GM23338 (cell line): ENCODE data around the gene LRRC73. TPM values are rescaled to one million over a fixed set of nuclear protein-coding genes. Genes with fewer than 3 reads are reported as not detected.
"Not testable (repeated sequence)": the region's sequence is repeated elsewhere in the genome, so short reads cannot be mapped to it uniquely, and the experiment has no call there.

Experiments used
- ATAC-seq: fragments of 200-7000 bp; cut with Tn5 transposase; 3 replicates; pipeline ENCODE4 v1.9.1; 2020
- DNase-seq: peaks from one replicate; pipeline ENCODE4 v3.0.0-alpha.2; 2015; ENCODE audit warnings: low spot score
- H2AFZ ChIP-seq: fragments of 200-600 bp; sonication (generic); 2 replicates; pipeline ENCODE4 v1.8.0; 2016; ENCODE audit warnings: antibody characterized with exemption, mild to moderate bottlenecking, moderate library complexity
- H3F3A ChIP-seq: fragments of 200-600 bp; sonication (generic); replicated peaks from 2 replicates; pipeline ENCODE4 v1.8.0; 2017; ENCODE audit warnings: antibody characterized with exemption, mixed run types, low read depth
- H3K27ac ChIP-seq: fragments of 200-600 bp; sonication (generic); 2 replicates; pipeline ENCODE4 v1.6.1; 2016; ENCODE audit warnings: low read depth
- H3K27me3 ChIP-seq: fragments of 200-600 bp; sonication (generic); 2 replicates; pipeline ENCODE4 v1.8.0; 2016; ENCODE audit warnings: mild to moderate bottlenecking, mixed run types, moderate library complexity; ENCODE audit not compliant: insufficient read depth
- H3K36me3 ChIP-seq: fragments of 200-600 bp; sonication (generic); 2 replicates; pipeline ENCODE4 v1.8.0; 2016; ENCODE audit warnings: mild to moderate bottlenecking; ENCODE audit not compliant: insufficient read depth
- H3K4me1 ChIP-seq: fragments of 200-600 bp; sonication (generic); 2 replicates; pipeline ENCODE4 v1.8.0; 2016; ENCODE audit warnings: mild to moderate bottlenecking, moderate library complexity; ENCODE audit not compliant: insufficient read depth
- H3K4me2 ChIP-seq: fragments of 200-600 bp; sonication (generic); 2 replicates; pipeline ENCODE4 v1.7.1; 2017; ENCODE audit warnings: mixed run types
- H3K4me3 ChIP-seq: fragments of 200-600 bp; sonication (generic); 2 replicates; pipeline ENCODE4 v1.6.1; 2016; ENCODE audit warnings: mixed run types
- H3K79me2 ChIP-seq: fragments of 200-600 bp; sonication (generic); replicated peaks from 2 replicates; pipeline ENCODE4 v1.8.0; 2017; ENCODE audit warnings: mild to moderate bottlenecking; ENCODE audit not compliant: insufficient read depth
- H3K9me2 ChIP-seq: fragments of 200-600 bp; sonication (generic); 2 replicates; pipeline ENCODE4 v1.8.0; 2017; ENCODE audit not compliant: insufficient read depth
- H4K20me1 ChIP-seq: fragments of 200-600 bp; sonication (generic); replicated peaks from 2 replicates; pipeline ENCODE4 v1.8.0; 2017; ENCODE audit warnings: mild to moderate bottlenecking; ENCODE audit not compliant: insufficient read depth
- H3K27ac Mint-ChIP-seq: 2 replicates; pipeline ENCODE4 v1.8.0; 2020; ENCODE audit warnings: inconsistent platforms, mild to moderate bottlenecking, moderate library complexity, mixed read lengths
- H3K27me3 Mint-ChIP-seq: 3 replicates; pipeline ENCODE4 v1.8.0; 2022; ENCODE audit warnings: low read depth, mild to moderate bottlenecking, moderate library complexity, mixed read lengths, inconsistent platforms; ENCODE audit not compliant: insufficient read depth, poor library complexity
- H3K36me3 Mint-ChIP-seq: 3 replicates; pipeline ENCODE4 v1.8.0; 2021; ENCODE audit warnings: low read depth, mild to moderate bottlenecking, inconsistent platforms, moderate library complexity, mixed read lengths
- H3K4me1 Mint-ChIP-seq: 3 replicates; pipeline ENCODE4 v1.8.0; 2020; ENCODE audit warnings: mild to moderate bottlenecking, inconsistent platforms, mixed read lengths
- H3K4me3 Mint-ChIP-seq: 3 replicates; pipeline ENCODE4 v1.8.0; 2021; ENCODE audit warnings: moderate library complexity, mild to moderate bottlenecking, inconsistent platforms, mixed read lengths
- H3K9me3 Mint-ChIP-seq: 3 replicates; pipeline ENCODE4 v1.8.0; 2020; ENCODE audit warnings: moderate library complexity, mild to moderate bottlenecking, inconsistent platforms, mixed read lengths
- CREB1 ChIP-seq: fragments of 250-450 bp; sonication (Bioruptor Pico); IDR thresholded peaks from 2 replicates; pipeline ENCODE4 v1.5.0; 2020; ENCODE audit warnings: low read depth, mild to moderate bottlenecking, moderate library complexity
- CTCF ChIP-seq, 2 experiments: fragments of 200-600 bp in 1 of 2; sonication (generic) in 1 of 2; conservative IDR thresholded peaks; 2 replicates each; pipeline versions ENCODE4 v1.5.1 to v1.6.1; 2016 to 2017; ENCODE audit warnings: antibody characterized with exemption in 2 of 2, low read depth in 2 of 2, mild to moderate bottlenecking in 2 of 2, moderate library complexity in 1 of 2
- ETS1 ChIP-seq: IDR thresholded peaks from 2 replicates; pipeline ENCODE4 v1.6.1; 2016; ENCODE audit warnings: antibody characterized with exemption
- EZH2phosphoT487 ChIP-seq: fragments of 200-600 bp; sonication (generic); IDR thresholded peaks from one replicate; pipeline ENCODE4 v1.8.1; 2018; ENCODE audit warnings: antibody characterized with exemption; ENCODE audit not compliant: unreplicated experiment
- POLR2AphosphoS5 ChIP-seq: IDR thresholded peaks from 2 replicates; pipeline ENCODE4 v1.6.1; 2016; ENCODE audit warnings: antibody characterized with exemption, low read depth
- REST ChIP-seq: IDR thresholded peaks from one replicate; pipeline ENCODE4 v1.6.1; 2018; ENCODE audit warnings: antibody characterized with exemption; ENCODE audit not compliant: unreplicated experiment
- ZNF331 ChIP-seq: fragments of 250-450 bp; sonication (Bioruptor Pico); IDR thresholded peaks from 2 replicates; pipeline ENCODE4 v1.5.0; 2020; ENCODE audit warnings: low read depth, mild to moderate bottlenecking, moderate library complexity
- ZNF462 ChIP-seq: fragments of 250-450 bp; sonication (Bioruptor Pico); IDR thresholded peaks from 2 replicates; pipeline ENCODE4 v1.5.0; 2020; ENCODE audit warnings: mild to moderate bottlenecking, moderate library complexity
- polyA plus RNA-seq: library from polyadenylated mRNA; unstranded; fragments of >200 nt; fragmentation: Nextera tagmentation; extraction: Ambion mirVana; gene quantifications from 2 replicates; pipeline ENCODE4 v1.2.1, GENCODE V29; 2016
- total RNA-seq: library from RNA; depleted of rRNA; stranded (reverse); fragments of >200 nt; shearing (Covaris generic); gene quantifications from 2 replicates; pipeline ENCODE4 v1.2.3, GENCODE V29; 2014

The LRRC73 gene
- total and polyA plus RNA-seq, 2 experiments from 2014 or later = 0.26 to 0.59 TPM

GRCh38 chr6:43459535-43459934 is 50.6 kb downstream of the LRRC73 start (continued):
- TF ChIP-seq EZH2phosphoT487 = no peak
- TF ChIP-seq CREB1 = no peak
- TF ChIP-seq REST = no peak
- TF ChIP-seq ETS1 = no peak
- TF ChIP-seq ZNF331 = no peak

- H3K4me1 ChIP-seq, H3K36me3 ChIP-seq, H3K27ac Mint-ChIP-seq, H3K4me2 ChIP-seq, H3K9me3 Mint-ChIP-seq, H3K36me3 Mint-ChIP-seq, H3K27ac ChIP-seq, H3K9me2 ChIP-seq, H3K79me2 ChIP-seq, ATAC-seq, H3F3A ChIP-seq, H4K20me1 ChIP-seq, H3K4me3 ChIP-seq, H2AFZ ChIP-seq, H3K4me3 Mint-ChIP-seq, DNase-seq: not testable (repeated sequence)
- H3K27me3 Mint-ChIP-seq = peaks cover 46% of the 10 kb centered on the region
- H3K27me3 ChIP-seq = peaks cover 42% of the 10 kb centered on the region
- H3K4me1 Mint-ChIP-seq = peaks cover 11% of the 10 kb centered on the region
These were observed 52.0 kb downstream of the LRRC73 start for GRCh38 chr6:43458154-43458553.

- H4K20me1 ChIP-seq = peaks cover 4% of the 10 kb centered on the region
- no peak overlapping the region for H3K4me3 ChIP-seq
- peaks cover 11% of the 10 kb centered on the region for H3K4me1 Mint-ChIP-seq
- no peaks in the 10 kb centered on the region for H3K9me2 ChIP-seq
- no peaks in the 10 kb centered on the region for H3K79me2 ChIP-seq
- H3F3A ChIP-seq = 0 out of 2 replicates have a peak, but pooled peaks cover 7% of the 10 kb centered on the region
- H3K36me3 Mint-ChIP-seq = no peaks in the 10 kb centered on the region; the same call in 2 of the 3 replicates
- no peak overlapping the region for H3K27ac ChIP-seq
- peaks cover 46% of the 10 kb centered on the region for H3K27me3 Mint-ChIP-seq
- peaks cover 42% of the 10 kb centered on the region for H3K27me3 ChIP-seq
- no peaks in the 10 kb centered on the region for H3K36me3 ChIP-seq
- DNase-seq (no peak), ATAC-seq (no peak)
- no peak overlapping the region for H3K4me2 ChIP-seq
- H3K4me1 ChIP-seq = no peaks in the 10 kb centered on the region
- no peak overlapping the region for H3K27ac Mint-ChIP-seq
- no peak overlapping the region for H2AFZ ChIP-seq
- no peak overlapping the region for H3K4me3 Mint-ChIP-seq
- H3K9me3 Mint-ChIP-seq = peaks cover 3% of the 10 kb centered on the region; the same call in 2 of the 3 replicates
- TF ChIP-seq CTCF (conservative IDR thresholded peaks at IDR 0.05; ENCODE audit: low read depth in 2 of 2) (peak; percentile 31 to 40; a peak in 3 of 4 replicates), POLR2AphosphoS5 (no peak), ZNF331 (no peak), ZNF462 (CRISPR knock-in tag) (no peak)
These were observed 52.5 kb downstream of the LRRC73 start for GRCh38 chr6:43457643-43458042.
